SIG-M5 treated with dmso at 0.1 percent for 504 hours (cell line): ENCODE data around the gene VSTM2A.
"Not testable (repeated sequence)": the region's sequence is repeated elsewhere in the genome, so short reads cannot be mapped to it uniquely, and the experiment has no call there.

Experiments
- DNase-seq: peaks from one replicate; lab custom pipeline; 2025; ENCODE audit not compliant: unreplicated experiment; lab: John Stamatoyannopoulos, UW

The VSTM2A gene, protein sequence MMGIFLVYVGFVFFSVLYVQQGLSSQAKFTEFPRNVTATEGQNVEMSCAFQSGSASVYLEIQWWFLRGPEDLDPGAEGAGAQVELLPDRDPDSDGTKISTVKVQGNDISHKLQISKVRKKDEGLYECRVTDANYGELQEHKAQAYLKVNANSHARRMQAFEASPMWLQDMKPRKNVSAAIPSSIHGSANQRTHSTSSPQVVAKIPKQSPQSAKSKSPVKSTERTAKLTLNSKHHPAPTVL

GRCh38 chr7:54541669-54542625 lies at the start of gene VSTM2A:
Gene VSTM2A (plus strand): TSS chr7:54542375. CDS start chr7:54542731, 356 bp downstream.
- DNase-seq = no peak

- DNase-seq = not testable (repeated sequence)
Observed at GRCh38 chr7:54504531-54504930, 37.6 kb upstream of the VSTM2A start.

- no peak for DNase-seq
Observed at GRCh38 chr7:54529568-54529967, 12.6 kb upstream of the VSTM2A start.

DNA sequence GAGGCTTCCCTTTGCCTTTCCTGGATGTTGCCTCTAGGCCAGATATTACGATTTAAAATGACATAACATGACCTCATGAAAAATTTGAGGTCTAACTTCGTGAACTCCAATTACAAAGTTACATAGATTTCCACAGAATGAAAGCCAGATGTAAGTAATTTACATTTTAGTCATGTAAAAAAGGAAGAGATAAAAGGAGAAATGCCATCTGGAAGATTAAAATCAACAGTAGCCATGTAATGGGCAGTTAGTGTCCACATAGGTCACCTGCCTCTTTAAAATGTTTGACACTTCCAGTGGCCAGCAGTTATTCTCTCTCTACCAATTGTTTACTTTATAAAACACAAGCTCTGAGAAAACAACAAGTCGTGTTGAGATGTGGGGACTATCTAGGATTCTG lies 4.1 kb upstream of the VSTM2A start:
- DNase-seq = no peak

DNA sequence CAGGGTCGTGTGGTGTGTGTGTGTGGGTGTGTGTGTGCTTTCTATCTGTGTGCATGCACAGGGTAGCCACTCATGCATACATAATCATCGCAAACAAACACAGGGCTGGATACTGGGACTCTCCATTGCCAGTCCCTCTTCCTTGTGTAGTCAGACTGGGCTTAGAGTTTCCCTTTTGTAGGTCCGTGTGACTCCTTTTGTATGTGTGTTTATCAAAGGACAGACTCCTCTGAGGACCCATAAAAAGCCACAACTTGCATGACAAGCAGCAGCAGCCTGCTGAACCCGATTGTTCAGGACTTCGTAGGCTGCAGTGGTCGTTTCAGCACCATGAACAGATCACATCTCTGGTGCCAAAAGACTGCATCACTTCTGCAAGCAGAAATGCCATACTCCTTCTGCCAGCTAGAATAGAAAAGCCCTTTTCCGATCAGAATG lies 895 bp downstream of the VSTM2A start:
- no peak for DNase-seq

DNA sequence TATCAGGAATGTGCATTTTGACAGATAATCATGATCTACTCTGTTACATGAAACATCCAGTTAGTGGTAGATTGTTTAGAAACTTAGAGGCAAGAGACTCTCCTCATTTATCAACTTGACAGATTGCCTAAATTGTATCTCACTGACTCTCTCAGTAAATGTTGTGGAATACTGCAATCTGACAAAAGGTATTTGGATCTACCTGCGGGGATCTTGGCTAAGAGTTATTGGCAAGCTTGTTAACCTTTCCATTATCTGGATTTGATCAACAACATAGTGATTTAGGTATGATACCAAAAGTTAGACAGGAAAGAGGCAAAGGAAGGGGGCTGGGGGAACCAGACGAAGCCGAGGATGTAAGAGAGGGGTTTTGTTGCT lies 2.0 kb downstream of the VSTM2A start:
- DNase-seq = no peak

DNA sequence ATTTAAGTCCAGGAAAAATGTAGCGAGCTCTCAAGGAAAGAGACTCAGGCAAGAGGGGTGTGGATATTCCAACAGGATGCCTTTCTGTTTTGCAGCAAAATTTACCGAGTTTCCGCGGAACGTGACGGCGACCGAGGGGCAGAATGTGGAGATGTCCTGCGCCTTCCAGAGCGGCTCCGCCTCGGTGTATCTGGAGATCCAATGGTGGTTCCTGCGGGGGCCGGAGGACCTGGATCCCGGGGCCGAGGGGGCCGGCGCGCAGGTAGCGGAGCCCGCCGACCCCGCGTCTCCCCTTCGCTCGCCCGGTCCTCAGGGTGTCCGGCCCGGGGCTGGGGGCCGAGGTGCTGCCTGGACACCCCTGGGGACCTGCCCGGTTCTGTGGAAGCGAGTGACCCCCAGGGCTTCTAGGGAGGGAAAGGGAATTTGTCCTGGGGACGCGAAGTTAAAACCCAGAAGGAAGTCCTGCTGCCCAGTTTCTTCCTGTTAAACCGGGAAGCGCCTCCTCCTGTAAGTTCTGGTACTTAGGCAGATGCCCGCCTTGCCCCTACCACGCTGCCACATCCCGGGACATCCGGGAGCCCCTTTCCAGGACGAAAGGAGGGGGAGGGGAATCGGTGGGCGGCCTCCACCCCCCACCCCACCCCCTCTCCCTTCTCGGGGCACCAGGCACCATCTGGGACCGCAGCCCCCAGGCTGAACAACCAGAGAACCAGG lies 2.5 kb downstream of the VSTM2A start:
- DNase-seq = no peak

- DNase-seq = no peak
Observed at GRCh38 chr7:54545241-54545563, 3.0 kb downstream of the VSTM2A start.

GRCh38 chr7:54546081-54546985 lies 4.2 kb downstream of the VSTM2A start:
- DNase-seq = no peak

GRCh38 chr7:54546986-54547314 lies 4.8 kb downstream of the VSTM2A start:
- DNase-seq = no peak

DNA sequence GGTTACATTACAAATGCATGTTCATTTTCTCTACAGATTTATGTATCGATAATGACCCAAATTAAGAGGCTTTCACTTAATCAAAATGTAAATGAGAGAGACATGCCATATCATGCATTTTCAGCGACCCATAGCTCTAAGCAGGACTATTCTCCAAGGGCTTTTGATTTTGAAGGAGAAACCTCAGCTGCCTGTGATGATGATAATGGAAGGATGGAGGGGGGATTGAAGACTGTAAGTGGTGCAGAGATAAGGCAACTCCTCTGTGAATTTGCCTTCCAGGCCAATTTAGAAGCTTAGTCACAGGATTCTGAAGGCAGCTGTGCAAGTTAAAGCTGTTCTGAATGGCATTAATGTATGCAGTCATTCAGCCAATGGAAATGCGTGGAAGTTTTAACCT lies 8.3 kb downstream of the VSTM2A start:
- DNase-seq = no peak

DNA sequence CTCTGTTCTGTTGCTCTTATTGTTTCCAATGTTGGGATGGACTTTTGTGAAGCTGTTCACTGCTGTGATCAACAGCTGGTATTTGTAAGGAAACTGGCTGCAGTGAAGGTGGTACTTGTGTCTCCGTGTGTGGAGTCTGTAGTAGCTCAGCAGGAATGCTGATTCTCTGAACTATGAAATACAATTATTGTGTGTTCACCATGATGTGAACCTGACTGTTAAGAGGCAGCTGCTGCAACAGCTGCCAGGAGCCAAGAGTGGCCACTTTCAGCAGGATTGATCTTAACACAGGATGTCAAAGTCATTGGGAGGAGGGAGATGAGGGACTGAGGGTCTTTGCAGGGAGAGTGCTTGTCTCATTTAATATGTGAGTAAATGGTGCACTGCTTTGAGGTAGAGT lies 13.9 kb downstream of the VSTM2A start:
- no peak for DNase-seq

GRCh38 chr7:54559401-54559800 lies 17.2 kb downstream of the VSTM2A start:
- DNase-seq = no peak

DNA sequence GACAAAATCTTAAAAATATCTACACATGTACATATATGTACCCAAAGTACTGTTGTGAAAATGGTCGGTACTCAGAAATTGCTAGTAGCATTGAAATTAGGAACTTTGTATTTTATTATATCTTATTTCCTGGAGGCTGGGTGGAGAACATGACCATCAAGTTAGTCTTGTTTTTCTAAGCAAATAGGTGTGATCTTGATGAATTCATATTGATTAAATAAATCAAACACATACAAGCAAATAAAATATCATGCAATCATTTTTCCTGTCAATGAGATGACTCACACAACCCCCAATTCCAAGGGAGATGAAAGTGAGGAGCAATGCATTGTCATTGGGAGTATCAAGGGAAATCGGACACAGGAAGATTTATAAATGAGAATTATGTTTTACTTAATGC lies 18.0 kb downstream of the VSTM2A start:
- peak; percentile 1 for DNase-seq

GRCh38 chr7:54560723-54561122 lies 18.5 kb downstream of the VSTM2A start:
- DNase-seq = peak; percentile 4

- no peak for DNase-seq
Observed at GRCh38 chr7:54563329-54563916, 21.2 kb downstream of the VSTM2A start.

GRCh38 chr7:54565432-54565831 lies 23.3 kb downstream of the VSTM2A start:
- no peak for DNase-seq

DNA sequence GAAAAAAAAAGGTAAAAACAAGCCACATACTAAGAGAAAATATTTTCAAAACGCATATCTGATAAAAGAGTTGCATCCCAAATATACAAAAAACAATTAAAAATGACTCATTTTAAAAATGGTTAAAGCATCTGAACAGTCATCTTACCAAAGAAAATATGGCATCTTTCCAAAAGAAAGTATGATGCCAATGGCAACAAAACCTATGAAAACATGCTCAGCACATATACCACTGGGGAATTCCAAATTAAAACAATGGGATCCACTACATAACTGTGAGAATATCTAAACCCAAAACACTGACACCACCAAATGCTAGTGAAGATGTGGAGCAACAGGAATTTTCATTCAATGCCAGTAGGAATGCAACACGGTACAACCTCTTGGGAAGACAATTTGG lies 39.3 kb downstream of the VSTM2A start:
- no peak for DNase-seq

DNA sequence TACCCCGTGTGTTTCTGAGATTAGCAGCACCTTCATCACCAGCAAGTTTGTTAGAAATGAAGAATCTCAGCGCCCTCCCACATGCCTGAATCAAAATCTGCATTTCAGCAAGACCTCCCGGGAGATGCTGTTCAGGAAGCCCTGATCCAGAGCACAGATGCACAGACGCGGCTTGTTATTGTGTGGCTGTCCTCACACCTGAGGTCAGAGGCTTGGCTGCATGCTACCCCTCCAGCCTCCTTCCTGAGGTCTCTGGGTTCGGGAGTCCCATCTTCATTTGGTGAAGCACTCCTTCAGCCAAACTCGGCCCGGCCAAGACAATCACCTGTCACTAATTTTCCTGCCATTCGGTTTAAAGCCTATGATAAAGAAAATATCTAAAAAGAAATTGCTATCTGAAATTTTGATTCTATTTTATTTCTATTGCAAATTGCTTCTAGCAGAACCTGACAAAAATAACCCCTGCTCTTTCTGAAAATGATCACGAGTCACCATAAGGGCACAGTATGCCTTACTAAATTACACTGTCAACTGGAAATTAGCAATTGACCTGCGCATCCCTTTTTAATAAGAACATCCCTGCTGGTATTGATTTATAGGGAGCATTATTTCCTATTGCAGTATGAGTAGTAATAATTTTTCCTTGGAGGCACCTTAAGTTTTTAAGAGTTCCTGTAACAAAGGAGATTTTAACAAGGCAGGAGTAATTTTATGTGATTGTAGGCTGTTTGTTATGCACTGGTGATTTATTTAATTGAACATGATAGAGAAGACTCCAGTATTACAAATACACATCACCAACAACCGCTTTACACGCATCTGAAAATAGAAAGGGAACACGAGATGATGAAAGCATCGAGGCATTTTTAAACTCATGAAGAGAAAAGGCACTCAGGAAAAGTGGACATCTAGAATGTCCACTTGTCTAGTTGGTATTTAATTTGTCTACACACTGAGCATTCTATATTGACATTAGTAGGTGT lies 49.5 kb downstream of the VSTM2A start:
- no peak for DNase-seq
